GM19397 (cell line): ENCODE data around the gene ZNF541.
"Not testable (repeated sequence)": the region's sequence is repeated elsewhere in the genome, so short reads cannot be mapped to it uniquely, and the experiment has no call there.

Experiments used
- ATAC-seq: cut with Tn5 transposase; IDR thresholded peaks from one replicate; pipeline ENCODE4 v1.9.1; 2021; ENCODE audit warnings: mild to moderate bottlenecking, moderate library complexity; ENCODE audit not compliant: unreplicated experiment

Gene ZNF541

GRCh38 chr19:47599671-47600245 is 26.8 kb upstream of the ZNF541 start:
- ATAC-seq, result not testable (repeated sequence)

GRCh38 chr19:47598407-47599349 is 25.7 kb upstream of the ZNF541 start:
- no peak for ATAC-seq

GRCh38 chr19:47595944-47596343 is 23.0 kb upstream of the ZNF541 start:
- ATAC-seq, result no peak

GRCh38 chr19:47593860-47594259 is 20.9 kb upstream of the ZNF541 start:
- ATAC-seq, result no peak

- no peak for ATAC-seq
These were observed 16.9 kb upstream of the ZNF541 start for GRCh38 chr19:47589824-47590223.

GRCh38 chr19:47587295-47587694 is 14.3 kb upstream of the ZNF541 start:
- ATAC-seq, result no peak

GRCh38 chr19:47583161-47583560 is 10.2 kb upstream of the ZNF541 start:
- ATAC-seq, result not testable (repeated sequence)

GRCh38 chr19:47582320-47582909 is 9.5 kb upstream of the ZNF541 start:
- ATAC-seq, result no peak

GRCh38 chr19:47581605-47582319 is 8.8 kb upstream of the ZNF541 start:
- ATAC-seq, result no peak

GRCh38 chr19:47580397-47580796 is 7.4 kb upstream of the ZNF541 start:
- ATAC-seq, result no peak

- ATAC-seq, result no peak
These were observed 313 bp downstream of the ZNF541 start for GRCh38 chr19:47572635-47573034.

GRCh38 chr19:47569331-47569730 is 3.6 kb downstream of the ZNF541 start:
- ATAC-seq, result no peak

- no peak for ATAC-seq
These were observed 8.9 kb downstream of the ZNF541 start for GRCh38 chr19:47564081-47564480.

GRCh38 chr19:47561440-47562057 is 11.4 kb downstream of the ZNF541 start:
- ATAC-seq, result no peak

GRCh38 chr19:47560999-47561398 is 11.9 kb downstream of the ZNF541 start:
- ATAC-seq, result no peak

- ATAC-seq, result no peak
These were observed 22.8 kb downstream of the ZNF541 start for GRCh38 chr19:47550129-47550528.

- ATAC-seq, result no peak
These were observed 23.6 kb downstream of the ZNF541 start for GRCh38 chr19:47549261-47549862.

GRCh38 chr19:47547199-47547598 is 25.7 kb downstream of the ZNF541 start:
- no peak for ATAC-seq

GRCh38 chr19:47545061-47545948 is 27.6 kb downstream of the ZNF541 start:
- ATAC-seq, result no peak
